Lower lobe of right lung (tissue), 2 donors: Measurements from ENCODE around the gene BNC2. TPM values are rescaled to one million over a fixed set of nuclear protein-coding genes. Genes with fewer than 3 reads are reported as not detected.

ENCODE experiments used
- ATAC-seq, 2 donors: fragments of 200-7000 bp; cut with Tn5 transposase; one replicate each; pipeline ENCODE4 v1.9.1; 2020 to 2022; ENCODE audit warnings: mild to moderate bottlenecking in 2 of 2, moderate library complexity in 2 of 2
- DNase-seq: peaks from one replicate; pipeline ENCODE4 v3.0.0-alpha.2; 2020
- H3K27ac ChIP-seq: fragments of 200-600 bp; one replicate; pipeline ENCODE4 v1.8.0; 2022
- H3K27me3 ChIP-seq: fragments of 200-600 bp; one replicate; pipeline ENCODE4 v1.8.0; 2022; ENCODE audit warnings: low read depth
- H3K36me3 ChIP-seq: fragments of 200-600 bp; one replicate; pipeline ENCODE4 v1.8.0; 2022; ENCODE audit warnings: mild to moderate bottlenecking
- H3K4me1 ChIP-seq: fragments of 200-600 bp; one replicate; pipeline ENCODE4 v1.8.0; 2022
- H3K4me3 ChIP-seq: fragments of 200-600 bp; one replicate; pipeline ENCODE4 v1.8.0; 2022; ENCODE audit warnings: mild to moderate bottlenecking
- H3K9me3 ChIP-seq: fragments of 200-600 bp; one replicate; pipeline ENCODE4 v1.8.0; 2022
- intact Hi-C: fragments of 100-400 bp; cut with DNase I; formaldehyde crosslinking; loops from one replicate; pipeline ENCODE4 v1.11.0; 2022
- total RNA-seq: library from RNA; stranded (reverse); fragmentation: NEBNext Ultra II Directional; extraction: Animal tissue kit (Norgen Biotek cat#: 25700); gene quantifications from one replicate; pipeline ENCODE4 v1.2.1, GENCODE V29; 2021
- TF ChIP-seq, protein P1 (sequence below): fragments of 200-600 bp; IDR thresholded peaks from one replicate; pipeline ENCODE4 v1.8.0; 2022; ENCODE audit warnings: antibody characterized with exemption, mild to moderate bottlenecking
- donor health status: DM: no; HTN: yes; CAD: no; lungs with severe emphysema.

Gene BNC2
- total RNA-seq, 1 donor from 2014 or later, result 15.0 TPM

DNA sequence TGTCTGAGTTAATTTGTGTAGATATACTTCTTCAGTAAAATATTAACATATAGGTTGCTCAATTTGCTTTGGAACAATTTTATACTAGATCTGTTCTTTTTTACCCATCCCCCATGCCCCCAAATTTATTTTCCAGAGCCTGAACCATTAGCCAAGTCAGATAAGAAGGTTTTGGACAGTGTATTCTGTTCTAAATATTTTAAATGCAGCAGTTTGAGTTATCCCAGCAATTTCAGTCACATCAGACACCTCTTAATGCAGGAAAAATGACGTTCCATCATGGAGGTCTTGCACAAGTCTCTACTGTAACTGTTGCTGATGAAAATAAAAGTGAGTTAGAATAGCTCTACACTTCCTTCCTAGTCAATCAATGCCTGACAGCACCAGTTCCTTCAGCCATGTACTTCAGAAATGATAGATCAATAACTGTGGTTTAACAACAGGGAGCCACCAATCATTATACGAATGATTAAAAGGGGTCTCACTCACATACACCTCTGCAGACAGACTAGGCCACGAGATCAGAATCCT lies 215.8 kb downstream of the BNC2 start:
- no peak for ATAC-seq
- Histone ChIP-seq H3K36me3 (no peaks in the 10 kb centered on the region), H3K27me3 (no peaks in the 10 kb centered on the region), H3K4me3 (no peak overlapping the region), H3K27ac (no peak overlapping the region), H3K9me3 (no peaks in the 10 kb centered on the region), H3K4me1 (no peaks in the 10 kb centered on the region)
- intact Hi-C loops, result no loop called here
- TF ChIP-seq, protein P1, sequence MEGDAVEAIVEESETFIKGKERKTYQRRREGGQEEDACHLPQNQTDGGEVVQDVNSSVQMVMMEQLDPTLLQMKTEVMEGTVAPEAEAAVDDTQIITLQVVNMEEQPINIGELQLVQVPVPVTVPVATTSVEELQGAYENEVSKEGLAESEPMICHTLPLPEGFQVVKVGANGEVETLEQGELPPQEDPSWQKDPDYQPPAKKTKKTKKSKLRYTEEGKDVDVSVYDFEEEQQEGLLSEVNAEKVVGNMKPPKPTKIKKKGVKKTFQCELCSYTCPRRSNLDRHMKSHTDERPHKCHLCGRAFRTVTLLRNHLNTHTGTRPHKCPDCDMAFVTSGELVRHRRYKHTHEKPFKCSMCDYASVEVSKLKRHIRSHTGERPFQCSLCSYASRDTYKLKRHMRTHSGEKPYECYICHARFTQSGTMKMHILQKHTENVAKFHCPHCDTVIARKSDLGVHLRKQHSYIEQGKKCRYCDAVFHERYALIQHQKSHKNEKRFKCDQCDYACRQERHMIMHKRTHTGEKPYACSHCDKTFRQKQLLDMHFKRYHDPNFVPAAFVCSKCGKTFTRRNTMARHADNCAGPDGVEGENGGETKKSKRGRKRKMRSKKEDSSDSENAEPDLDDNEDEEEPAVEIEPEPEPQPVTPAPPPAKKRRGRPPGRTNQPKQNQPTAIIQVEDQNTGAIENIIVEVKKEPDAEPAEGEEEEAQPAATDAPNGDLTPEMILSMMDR, result no peak
- DNase-seq, result no peak

DNA sequence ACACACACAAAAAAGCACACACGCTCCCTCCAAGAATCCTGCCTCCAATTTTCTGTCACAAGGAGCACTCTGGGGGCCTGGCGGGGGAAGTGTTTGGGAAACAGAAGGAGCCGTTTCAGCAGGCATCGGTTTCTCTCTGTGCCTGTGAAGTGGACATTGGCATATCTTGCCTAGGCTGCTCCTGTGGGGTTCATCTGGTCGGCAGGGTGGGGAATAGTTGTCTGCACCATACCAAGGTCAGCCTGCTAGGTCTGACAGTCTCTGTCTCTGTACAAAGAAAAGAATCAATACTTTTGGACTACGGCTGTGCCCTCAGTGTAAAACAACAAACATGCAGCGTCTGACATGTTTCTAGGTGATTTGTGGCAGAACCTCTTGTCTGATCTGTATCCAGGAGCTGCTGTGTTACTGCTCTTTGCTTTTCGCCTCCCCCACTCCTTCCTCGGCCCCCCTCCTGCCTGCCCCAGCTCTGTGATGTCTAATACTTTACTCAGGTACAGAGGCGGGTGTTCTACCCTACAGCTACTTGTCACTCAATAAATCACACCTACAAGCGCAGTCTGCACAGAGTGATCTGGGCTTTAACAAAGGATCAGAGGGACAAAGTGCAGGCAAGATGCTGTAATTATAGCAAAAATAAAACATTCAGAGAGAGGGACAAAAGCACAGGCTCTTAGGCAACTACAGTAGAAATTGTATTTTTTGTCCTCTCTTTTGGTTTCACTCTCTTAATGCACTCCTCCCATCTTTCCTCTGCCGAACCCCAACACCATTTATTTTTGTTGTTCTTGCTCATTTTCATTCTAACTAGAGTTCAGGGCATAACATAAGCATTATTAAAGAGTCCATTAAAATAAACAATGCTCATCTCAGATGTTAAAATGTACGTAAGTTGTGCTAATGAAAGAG lies 216.7 kb downstream of the BNC2 start:
- H3K27ac ChIP-seq, result no peak overlapping the region
- H3K27me3 ChIP-seq, result no peaks in the 10 kb centered on the region
- TF ChIP-seq, protein P1, result no peak
- ATAC-seq (no peak), DNase-seq (no peak)
- H3K9me3 ChIP-seq, result no peaks in the 10 kb centered on the region
- H3K36me3 ChIP-seq, result no peaks in the 10 kb centered on the region
- peak overlapping the region; percentile 35 for H3K4me3 ChIP-seq
- intact Hi-C loops, result no loop called here
- H3K4me1 ChIP-seq, result no peaks in the 10 kb centered on the region

DNA sequence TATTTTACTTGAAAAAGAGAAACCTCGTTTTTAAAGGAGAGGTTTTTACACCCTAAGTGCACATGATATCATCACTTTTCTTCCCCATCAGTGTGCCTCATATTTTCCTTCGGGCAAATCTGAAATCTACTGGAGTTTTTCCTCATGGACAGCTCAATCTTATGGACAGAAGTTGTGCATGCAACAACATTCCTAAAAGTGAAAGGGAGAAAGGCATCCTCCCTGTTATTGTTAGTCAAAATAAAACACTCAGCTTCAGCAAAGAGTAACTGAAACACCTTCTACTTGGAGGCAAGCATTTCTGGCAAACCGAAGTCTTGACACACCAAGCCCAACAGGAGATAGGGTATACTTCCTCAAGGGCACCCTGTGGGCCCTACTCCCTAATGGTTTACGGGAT lies 217.9 kb downstream of the BNC2 start:
- Histone ChIP-seq H3K9me3 (no peaks in the 10 kb centered on the region), H3K4me1 (no peaks in the 10 kb centered on the region), H3K27me3 (no peaks in the 10 kb centered on the region), H3K4me3 (no peak overlapping the region), H3K36me3 (no peaks in the 10 kb centered on the region), H3K27ac (no peak overlapping the region)
- intact Hi-C loops, result no loop called here
- TF ChIP-seq, protein P1, result no peak
- ATAC-seq, result no peak
- DNase-seq, result no peak

DNA sequence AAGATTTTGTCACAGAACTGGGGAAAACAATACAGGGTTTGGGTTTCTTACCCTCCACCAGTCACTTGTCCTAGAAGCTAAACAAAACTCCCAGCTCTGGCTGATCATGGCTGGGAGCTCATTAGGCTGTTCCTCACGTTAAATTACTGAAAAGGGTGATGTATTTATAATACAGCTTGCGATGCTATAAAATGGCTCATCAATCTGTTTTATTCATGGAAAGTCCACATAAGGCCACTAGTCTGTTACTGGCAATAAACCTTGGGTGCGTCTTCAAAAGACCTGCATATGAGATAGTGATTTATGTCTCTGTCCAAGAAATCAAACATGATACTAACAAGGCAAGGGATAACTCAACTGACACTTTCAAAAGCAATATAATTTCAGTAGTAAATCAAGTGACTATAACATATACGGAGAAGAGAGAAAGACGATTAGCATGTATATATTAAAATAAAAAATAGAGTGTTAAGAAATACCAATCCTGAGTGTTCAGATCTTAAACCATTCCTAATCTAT lies 219.0 kb downstream of the BNC2 start:
- H3K27ac ChIP-seq, result no peak overlapping the region
- no peaks in the 10 kb centered on the region for H3K36me3 ChIP-seq
- DNase-seq, result no peak
- H3K9me3 ChIP-seq, result no peaks in the 10 kb centered on the region
- H3K27me3 ChIP-seq, result no peaks in the 10 kb centered on the region
- no peak for ATAC-seq
- no peak overlapping the region for H3K4me3 ChIP-seq
- H3K4me1 ChIP-seq, result no peaks in the 10 kb centered on the region
- TF ChIP-seq, protein P1, result no peak
- intact Hi-C loops, result no loop called here

DNA sequence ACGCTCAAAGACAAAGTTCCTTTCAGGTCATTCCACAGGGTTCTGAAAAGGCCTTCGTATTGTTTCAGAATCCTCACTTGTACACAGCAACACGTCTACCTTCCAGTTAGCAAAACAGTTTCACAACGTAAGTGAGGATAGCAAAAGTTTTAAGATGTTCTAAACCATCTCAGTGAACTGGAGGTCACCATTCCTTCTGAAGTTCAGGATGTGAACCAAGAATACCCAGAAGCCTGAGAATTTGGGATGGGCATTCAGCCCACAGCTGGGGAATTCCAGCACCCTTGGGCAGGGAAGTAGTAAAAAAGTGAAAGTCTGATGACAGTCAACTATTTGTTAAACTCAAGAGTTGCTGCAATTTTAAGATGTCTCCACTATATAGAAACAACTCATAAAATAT lies 224.5 kb downstream of the BNC2 start:
- intact Hi-C loops, result no loop called here
- no peak for DNase-seq
- no peaks in the 10 kb centered on the region for H3K27me3 ChIP-seq
- no peak overlapping the region for H3K27ac ChIP-seq
- ATAC-seq, result no peak
- no peaks in the 10 kb centered on the region for H3K4me1 ChIP-seq
- no peaks in the 10 kb centered on the region for H3K36me3 ChIP-seq
- H3K4me3 ChIP-seq, result no peak overlapping the region
- no peaks in the 10 kb centered on the region for H3K9me3 ChIP-seq
- TF ChIP-seq, protein P1, result no peak
